Measurements from ENCODE around the gene PLXDC2.

Gene PLXDC2

DNA sequence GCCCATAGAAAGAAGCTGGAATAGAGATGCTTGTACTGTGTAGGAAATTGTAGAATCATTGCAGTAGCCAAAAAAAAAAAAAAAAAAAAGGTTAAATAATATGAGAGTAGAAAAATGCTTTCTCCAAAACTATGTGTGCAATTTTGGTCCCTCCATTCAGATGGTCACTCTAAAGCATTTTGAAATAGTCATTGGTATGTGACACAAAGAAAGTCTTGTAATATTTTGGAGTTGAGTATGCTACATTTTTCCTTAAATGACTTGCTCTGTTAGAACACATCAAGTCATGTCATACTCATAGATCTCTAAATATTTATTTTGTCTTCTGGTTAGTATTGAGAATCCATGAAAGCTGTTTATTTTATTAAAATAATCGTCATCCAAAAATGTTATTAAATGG is 424.4 kb downstream of the PLXDC2 start:
- DNase-seq (ENCODE audit: low read depth): no peak

DNA sequence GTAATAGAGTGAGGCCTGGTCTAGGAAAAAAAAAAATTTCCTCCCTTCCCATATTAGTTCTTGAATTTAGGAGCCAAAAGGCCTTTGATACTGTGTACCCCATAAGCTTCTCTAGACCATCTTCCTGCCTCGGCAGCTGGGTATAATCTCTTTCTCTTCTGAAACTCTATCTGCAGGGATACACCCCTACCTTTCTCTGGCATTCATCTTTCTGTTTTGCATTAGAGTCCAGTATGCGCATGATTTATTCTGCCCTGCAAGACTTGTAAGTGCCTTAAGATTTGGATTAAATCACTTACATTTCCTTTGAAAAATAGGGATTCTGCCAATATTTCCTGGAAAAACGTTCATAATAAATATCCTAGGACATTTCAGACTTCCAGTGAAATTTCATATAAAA is 431.2 kb downstream of the PLXDC2 start:
- DNase-seq (ENCODE audit: low read depth): no peak
- no peak overlapping the region for H3K4me3 ChIP-seq (ENCODE audit: low read depth, low read length)
- TF ChIP-seq, protein P1, sequence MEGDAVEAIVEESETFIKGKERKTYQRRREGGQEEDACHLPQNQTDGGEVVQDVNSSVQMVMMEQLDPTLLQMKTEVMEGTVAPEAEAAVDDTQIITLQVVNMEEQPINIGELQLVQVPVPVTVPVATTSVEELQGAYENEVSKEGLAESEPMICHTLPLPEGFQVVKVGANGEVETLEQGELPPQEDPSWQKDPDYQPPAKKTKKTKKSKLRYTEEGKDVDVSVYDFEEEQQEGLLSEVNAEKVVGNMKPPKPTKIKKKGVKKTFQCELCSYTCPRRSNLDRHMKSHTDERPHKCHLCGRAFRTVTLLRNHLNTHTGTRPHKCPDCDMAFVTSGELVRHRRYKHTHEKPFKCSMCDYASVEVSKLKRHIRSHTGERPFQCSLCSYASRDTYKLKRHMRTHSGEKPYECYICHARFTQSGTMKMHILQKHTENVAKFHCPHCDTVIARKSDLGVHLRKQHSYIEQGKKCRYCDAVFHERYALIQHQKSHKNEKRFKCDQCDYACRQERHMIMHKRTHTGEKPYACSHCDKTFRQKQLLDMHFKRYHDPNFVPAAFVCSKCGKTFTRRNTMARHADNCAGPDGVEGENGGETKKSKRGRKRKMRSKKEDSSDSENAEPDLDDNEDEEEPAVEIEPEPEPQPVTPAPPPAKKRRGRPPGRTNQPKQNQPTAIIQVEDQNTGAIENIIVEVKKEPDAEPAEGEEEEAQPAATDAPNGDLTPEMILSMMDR (IDR thresholded peaks at IDR 0.05; ENCODE audit: control insufficient read depth, extremely low read depth, insufficient read depth): no peak

More for the DNA sequence above, 424.4 kb downstream of the PLXDC2 start:
- TF ChIP-seq, protein P1 (IDR thresholded peaks at IDR 0.05; ENCODE audit: control insufficient read depth, extremely low read depth, insufficient read depth): no peak
- no peak overlapping the region for H3K4me3 ChIP-seq (ENCODE audit: low read depth, low read length)

DNA sequence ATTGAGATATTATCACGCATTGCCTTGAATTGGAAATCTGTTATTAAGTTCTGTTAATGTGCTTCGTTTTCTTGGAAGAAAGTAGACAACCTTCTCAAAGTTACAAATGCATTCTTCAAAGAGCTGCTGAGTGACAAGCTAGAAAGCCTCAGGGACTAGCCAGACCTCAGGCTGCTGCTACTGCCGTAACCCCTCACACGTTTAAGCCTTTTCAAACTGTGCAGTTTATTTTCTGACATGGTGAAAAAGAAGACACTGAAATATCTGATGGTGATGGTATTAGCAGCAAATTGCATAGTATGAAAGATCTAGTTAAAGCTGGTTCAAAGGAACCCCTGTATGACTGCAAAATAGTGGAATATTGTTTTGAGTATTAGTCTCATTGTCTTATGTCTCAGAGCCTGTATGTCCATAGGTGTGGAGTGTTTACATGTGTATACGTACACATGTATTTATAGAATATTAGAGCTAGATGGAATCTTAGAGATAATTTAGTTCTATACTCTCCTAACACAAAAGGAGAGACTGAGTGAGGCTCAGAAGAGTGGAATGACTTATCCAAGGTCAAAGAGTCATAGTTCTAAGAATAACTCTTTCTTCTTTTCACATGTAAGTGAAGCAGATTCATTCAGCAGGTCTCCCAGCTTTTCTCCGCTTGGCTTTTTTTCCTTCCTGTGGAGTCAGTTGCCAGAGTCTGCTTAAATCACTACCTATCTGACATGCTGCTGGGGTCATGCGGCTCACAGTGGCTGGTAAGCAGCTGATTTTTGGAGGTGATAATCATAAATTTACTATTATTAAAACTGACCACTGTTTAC is 431.9 kb downstream of the PLXDC2 start:
- TF ChIP-seq, protein P1 (IDR thresholded peaks at IDR 0.05; ENCODE audit: control insufficient read depth, extremely low read depth, insufficient read depth): no peak
- no peak for DNase-seq (ENCODE audit: low read depth)
- H3K4me3 ChIP-seq (ENCODE audit: low read depth, low read length): no peak overlapping the region

DNA sequence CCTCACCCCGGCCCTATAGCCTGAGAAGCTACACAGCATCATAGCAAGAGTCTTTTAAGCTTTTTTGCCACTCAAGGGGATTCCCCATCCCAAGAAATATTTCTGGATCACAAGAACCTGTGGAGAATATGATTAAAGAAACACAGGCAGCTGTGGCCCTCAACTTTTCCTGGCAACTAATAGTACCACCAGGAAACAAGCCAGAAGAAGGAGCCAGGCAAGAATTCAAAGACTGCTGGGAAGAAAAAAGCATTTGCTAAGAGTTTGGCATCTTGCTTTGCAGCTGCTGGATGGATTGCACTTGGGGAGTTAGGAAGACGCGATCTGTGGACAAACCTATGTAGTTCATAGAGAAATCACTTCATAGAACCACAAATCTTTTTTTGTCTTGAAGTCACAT is 437.8 kb downstream of the PLXDC2 start:
- no peak overlapping the region for H3K4me3 ChIP-seq (ENCODE audit: low read depth, low read length)
- TF ChIP-seq, protein P1 (IDR thresholded peaks at IDR 0.05; ENCODE audit: control insufficient read depth, extremely low read depth, insufficient read depth): no peak
- DNase-seq (ENCODE audit: low read depth): no peak

DNA sequence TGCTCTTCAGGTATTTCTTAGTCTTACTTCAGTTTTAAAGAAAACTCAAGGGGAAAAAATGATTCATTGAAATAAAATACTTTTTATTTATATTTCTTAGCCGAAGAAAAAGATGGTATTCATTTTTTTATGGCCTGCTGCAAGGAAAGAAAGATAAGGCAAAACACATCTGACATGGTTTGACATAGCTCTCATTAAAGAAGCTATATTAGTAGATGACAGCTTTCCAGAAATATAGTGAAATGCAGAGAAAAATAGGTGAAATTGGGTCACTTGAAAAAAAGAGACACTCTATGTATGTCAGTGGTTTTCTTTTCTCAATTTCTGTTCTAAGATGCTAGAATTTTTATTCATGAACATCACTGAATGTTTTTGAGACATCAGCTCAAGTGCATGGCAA is 438.3 kb downstream of the PLXDC2 start:
- TF ChIP-seq, protein P1 (IDR thresholded peaks at IDR 0.05; ENCODE audit: control insufficient read depth, extremely low read depth, insufficient read depth): no peak
- no peak for DNase-seq (ENCODE audit: low read depth)
- no peak overlapping the region for H3K4me3 ChIP-seq (ENCODE audit: low read depth, low read length)

DNA sequence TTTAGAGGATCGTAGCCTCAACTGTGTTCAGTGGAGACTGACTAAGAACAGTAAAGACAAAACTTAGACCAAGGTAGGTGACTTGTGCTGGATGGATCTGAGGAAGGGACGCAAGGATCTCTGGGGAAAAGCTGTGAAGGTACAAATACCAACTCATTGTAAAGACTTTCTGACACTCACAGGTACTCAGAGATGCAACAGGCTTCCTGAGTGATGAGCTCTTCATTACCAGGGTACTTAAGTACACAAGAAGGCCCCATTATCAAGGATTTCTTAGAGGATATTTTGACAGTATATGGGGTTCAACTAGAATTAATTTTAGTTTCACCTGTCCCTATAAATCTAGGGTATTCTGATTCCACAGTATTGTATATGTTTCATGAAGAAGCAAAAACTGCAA is 440.7 kb downstream of the PLXDC2 start:
- no peak for DNase-seq (ENCODE audit: low read depth)
- TF ChIP-seq, protein P1 (IDR thresholded peaks at IDR 0.05; ENCODE audit: control insufficient read depth, extremely low read depth, insufficient read depth): no peak
- no peak overlapping the region for H3K4me3 ChIP-seq (ENCODE audit: low read depth, low read length)

DNA sequence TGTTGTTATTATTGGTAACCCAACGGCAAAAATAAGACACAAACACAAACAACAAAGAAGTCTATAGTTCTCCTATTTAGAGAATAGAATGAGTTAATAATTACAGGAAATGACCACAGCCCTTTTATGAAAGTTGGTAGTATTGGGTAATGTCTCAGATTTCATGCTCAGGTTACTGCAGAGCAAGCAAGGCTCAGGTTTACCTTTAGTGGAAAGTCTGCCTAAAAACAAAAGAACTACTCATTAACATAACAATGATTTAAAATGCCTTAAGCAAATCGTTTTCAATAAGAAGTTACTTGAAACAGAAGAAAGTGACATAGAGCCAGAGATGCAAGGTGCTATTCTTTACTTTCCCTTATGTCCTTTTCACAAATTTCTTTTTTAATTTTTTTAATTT is 441.2 kb downstream of the PLXDC2 start:
- H3K4me3 ChIP-seq (ENCODE audit: low read depth, low read length): no peak overlapping the region
- DNase-seq (ENCODE audit: low read depth): no peak
- TF ChIP-seq, protein P1 (IDR thresholded peaks at IDR 0.05; ENCODE audit: control insufficient read depth, extremely low read depth, insufficient read depth): no peak
